ENCODE data around the gene PIK3C2B.

PIK3C2B gene

DNA sequence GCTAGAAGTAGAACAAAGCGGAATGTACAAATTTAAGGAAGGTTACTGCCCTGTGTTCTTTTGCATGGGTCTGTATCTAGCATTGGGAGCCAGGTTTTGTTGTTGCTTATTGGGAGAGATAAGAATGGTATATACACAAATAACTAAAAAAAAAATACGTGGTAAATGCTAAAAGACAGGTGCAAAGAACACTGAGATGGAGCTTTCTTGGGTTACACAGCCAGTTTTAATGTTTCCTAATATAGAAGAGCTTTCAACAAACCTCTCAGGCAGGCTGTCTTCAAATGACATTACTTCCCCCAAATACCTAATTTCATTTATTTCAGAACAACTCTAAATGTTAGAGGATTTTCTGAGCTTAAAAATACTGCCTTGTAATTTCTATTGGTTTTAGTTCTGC, 20.2 kb upstream of the PIK3C2B start:
- TF ChIP-seq, protein P1, sequence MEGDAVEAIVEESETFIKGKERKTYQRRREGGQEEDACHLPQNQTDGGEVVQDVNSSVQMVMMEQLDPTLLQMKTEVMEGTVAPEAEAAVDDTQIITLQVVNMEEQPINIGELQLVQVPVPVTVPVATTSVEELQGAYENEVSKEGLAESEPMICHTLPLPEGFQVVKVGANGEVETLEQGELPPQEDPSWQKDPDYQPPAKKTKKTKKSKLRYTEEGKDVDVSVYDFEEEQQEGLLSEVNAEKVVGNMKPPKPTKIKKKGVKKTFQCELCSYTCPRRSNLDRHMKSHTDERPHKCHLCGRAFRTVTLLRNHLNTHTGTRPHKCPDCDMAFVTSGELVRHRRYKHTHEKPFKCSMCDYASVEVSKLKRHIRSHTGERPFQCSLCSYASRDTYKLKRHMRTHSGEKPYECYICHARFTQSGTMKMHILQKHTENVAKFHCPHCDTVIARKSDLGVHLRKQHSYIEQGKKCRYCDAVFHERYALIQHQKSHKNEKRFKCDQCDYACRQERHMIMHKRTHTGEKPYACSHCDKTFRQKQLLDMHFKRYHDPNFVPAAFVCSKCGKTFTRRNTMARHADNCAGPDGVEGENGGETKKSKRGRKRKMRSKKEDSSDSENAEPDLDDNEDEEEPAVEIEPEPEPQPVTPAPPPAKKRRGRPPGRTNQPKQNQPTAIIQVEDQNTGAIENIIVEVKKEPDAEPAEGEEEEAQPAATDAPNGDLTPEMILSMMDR (IDR thresholded peaks at IDR 0.05; ENCODE audit: low read depth, low read length, missing control alignments): no peak
- H3K4me3 ChIP-seq (ENCODE audit: low read depth, low read length): no peak overlapping the region; the same call in 1 of the 2 replicates
- DNase-seq (ENCODE audit: low read depth): no peak

DNA sequence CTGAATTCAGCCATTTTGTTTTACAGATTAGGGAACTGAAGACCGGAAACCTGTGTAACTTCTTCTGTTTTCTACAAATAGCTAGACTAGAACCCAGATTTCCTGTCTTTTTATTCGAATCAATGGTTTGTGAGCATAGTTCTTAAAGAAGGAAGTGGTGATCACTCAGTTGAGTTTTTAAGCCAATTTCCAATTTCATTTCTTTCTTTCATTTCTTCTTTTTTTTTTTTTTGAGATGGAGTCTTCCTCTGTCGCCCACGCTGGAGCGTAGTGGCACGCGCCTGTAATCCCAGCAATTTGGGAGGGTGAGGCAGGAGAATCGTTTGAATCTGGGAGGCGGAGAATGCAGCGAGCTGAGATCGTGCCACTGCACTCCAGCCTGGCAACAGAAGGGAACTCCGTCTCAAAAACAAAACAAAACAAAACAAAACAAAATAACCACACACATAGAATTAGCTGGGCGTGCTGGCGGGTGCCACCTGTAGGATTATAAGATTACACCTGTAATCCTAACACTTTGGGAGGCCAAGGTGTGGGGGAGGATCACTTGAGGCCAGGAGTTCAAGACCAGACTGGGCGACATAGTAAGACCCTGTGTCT, 18.6 kb upstream of the PIK3C2B start:
- H3K4me3 ChIP-seq (ENCODE audit: low read depth, low read length): peak overlapping the region; percentile 21; the same call in 1 of the 2 replicates
- TF ChIP-seq, protein P1 (IDR thresholded peaks at IDR 0.05; ENCODE audit: low read depth, low read length, missing control alignments): no peak
- peak; percentile 93 for DNase-seq (ENCODE audit: low read depth)

DNA sequence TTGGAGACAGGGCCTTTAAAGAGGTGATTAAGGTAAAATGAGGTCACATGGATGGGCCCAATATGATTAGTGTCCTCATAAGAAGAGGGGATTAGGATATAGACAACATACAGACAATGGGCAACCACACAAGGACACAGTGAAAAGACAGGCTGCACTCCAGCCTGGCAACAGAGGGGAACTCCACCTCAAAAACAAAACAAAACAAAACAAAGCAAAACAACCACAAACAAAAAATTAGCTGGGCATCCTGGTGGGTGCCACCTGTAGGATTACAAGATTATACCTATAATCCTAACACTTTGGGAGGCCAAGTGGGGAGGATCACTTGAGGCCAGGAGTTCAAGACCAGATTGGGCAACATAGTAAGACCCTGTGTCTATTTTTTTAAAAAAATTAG, 16.8 kb upstream of the PIK3C2B start:
- TF ChIP-seq, protein P1 (IDR thresholded peaks at IDR 0.05; ENCODE audit: low read depth, low read length, missing control alignments): no peak
- no peak for DNase-seq (ENCODE audit: low read depth)

DNA sequence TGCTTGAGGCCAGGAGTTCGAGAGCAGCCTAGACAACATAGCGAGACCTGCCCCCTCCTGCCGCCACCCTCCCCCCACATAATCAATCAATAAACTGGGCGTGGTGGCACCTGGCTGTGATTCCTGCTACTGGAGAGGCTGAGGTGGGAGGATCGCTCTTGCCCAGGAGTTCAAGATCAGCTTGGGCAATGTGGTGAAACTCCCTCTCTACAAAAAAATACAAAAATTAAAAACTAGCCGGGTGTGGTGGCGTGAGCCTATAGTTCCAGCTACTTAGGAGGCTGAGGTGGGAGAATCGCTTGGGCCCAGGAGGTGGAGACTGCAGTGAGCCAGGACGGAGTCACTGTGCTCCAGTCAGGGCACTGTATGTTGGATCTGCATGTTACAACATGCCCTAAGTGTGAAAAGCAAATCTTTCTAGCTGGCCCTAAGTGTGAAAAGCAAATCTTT, 14.6 kb upstream of the PIK3C2B start:
- H3K4me3 ChIP-seq (ENCODE audit: low read depth, low read length): no peak overlapping the region
- TF ChIP-seq, protein P1 (IDR thresholded peaks at IDR 0.05; ENCODE audit: low read depth, low read length, missing control alignments): no peak
- no peak for DNase-seq (ENCODE audit: low read depth)

More for the DNA sequence above, 16.8 kb upstream of the PIK3C2B start:
- no peak overlapping the region for H3K4me3 ChIP-seq (ENCODE audit: low read depth, low read length)

DNA sequence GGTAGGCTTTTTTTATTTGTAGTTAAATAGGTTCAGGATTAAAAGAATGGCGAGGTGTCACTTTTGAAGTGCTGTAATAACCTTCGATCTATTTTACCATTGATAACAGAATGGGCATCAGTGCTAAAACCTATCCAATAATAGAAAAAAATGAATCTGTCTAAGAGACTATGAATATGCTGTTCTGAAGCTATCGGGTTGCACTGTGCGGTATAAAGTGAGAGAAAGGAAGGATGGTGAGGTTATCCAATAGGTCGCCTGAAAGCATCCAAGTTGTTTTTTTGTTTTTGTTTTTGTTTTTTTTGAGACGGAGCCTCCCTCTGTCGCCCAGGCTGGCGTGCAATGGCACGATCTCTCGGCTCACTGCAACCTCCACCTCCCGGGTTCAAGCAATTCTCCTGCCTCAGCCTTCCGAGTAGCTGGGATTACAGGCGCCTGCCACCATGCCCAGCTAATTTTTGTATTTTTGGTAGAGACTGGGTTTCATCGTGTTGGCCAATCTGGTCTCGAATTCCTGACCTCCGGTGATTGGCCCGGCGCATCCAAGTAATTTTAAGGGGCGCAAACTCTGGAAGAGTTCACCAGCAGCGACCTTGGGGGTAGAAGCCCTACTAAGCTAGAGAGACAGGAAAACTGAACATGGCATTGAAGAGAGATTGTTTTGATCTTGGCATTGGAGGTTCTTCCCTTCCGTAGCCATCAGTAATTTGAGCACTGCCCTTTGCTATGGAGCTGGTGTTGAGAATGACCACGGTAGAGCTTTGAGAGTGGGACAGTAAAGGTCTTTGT, 12.9 kb upstream of the PIK3C2B start:
- TF ChIP-seq, protein P1 (IDR thresholded peaks at IDR 0.05; ENCODE audit: low read depth, low read length, missing control alignments): no peak
- no peak for DNase-seq (ENCODE audit: low read depth)
- peak overlapping the region; percentile 45 for H3K4me3 ChIP-seq (ENCODE audit: low read depth, low read length)

DNA sequence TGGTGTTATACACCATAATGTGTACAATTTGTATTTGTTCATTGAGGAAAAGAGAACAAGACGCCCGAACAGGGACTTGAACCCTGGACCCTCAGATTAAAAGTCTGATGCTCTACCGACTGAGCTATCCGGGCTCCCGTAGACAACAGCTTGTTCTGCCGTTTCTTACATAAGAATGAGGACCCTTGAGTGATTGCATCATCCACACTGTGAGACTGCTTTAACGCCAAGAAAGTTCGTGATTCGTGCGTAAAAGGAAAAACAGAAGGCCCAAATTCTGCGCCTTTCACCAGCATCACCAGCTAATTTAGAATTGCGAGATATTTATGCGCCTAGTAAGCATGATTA, 12.3 kb upstream of the PIK3C2B start:
- TF ChIP-seq, protein P1 (IDR thresholded peaks at IDR 0.05; ENCODE audit: low read depth, low read length, missing control alignments): no peak
- peak overlapping the region; percentile 45 for H3K4me3 ChIP-seq (ENCODE audit: low read depth, low read length)
- DNase-seq (ENCODE audit: low read depth): peak; percentile 84

All from GM12864 (cell line).